Esophagus squamous epithelium (tissue), 5 donors: Measurements from ENCODE around the gene MBOAT2. TPM values are rescaled to one million over a fixed set of nuclear protein-coding genes. Genes with fewer than 3 reads are reported as not detected.

Source experiments
- DNase-seq: peaks from one replicate; lab custom pipeline; 2025; lab: John Stamatoyannopoulos, UW
- H3K27ac ChIP-seq, 4 donors: fragments of 200-600 bp; sonication (generic); one replicate each; pipeline ENCODE4 v1.5.1; 2016 to 2019; ENCODE audit warnings: mild to moderate bottlenecking in 1 of 4
- H3K27me3 ChIP-seq, 4 donors: fragments of 200-600 bp; sonication (generic); 1 replicate in 3 of 4; 2 replicates in 1 of 4; pipeline versions ENCODE4 v1.5.1 to v1.6.0; 2017 to 2021; ENCODE audit warnings: antibody characterized with exemption in 1 of 4
- H3K36me3 ChIP-seq, 3 donors: fragments of 200-600 bp; sonication (generic); one replicate each; pipeline ENCODE4 v1.5.1; 2016 to 2019
- H3K4me1 ChIP-seq, 3 donors: fragments of 200-600 bp; sonication (generic); one replicate each; pipeline ENCODE4 v1.5.1; 2017 to 2019
- H3K4me3 ChIP-seq, 4 donors: fragments of 200-600 bp; sonication (generic); 1 replicate in 3 of 4; 2 replicates in 1 of 4; pipeline ENCODE4 v1.5.1; 2016 to 2019; ENCODE audit warnings: mild to moderate bottlenecking in 2 of 4, moderate library complexity in 1 of 4
- H3K9me3 ChIP-seq, 3 donors: fragments of 200-600 bp; sonication (generic); one replicate each; pipeline ENCODE4 v1.5.1; 2016 to 2019
- CTCF ChIP-seq, 6 experiments: fragments of 450-650 bp in 4 of 6; fragments of 200-600 bp in 2 of 6; sonication (generic) in 2 of 6; IDR thresholded peaks; one replicate each; pipeline ENCODE4 v1.5.1; 2016 to 2019; ENCODE audit warnings: antibody characterized with exemption in 6 of 6, mild to moderate bottlenecking in 4 of 6, moderate library complexity in 4 of 6
- POLR2A ChIP-seq, 4 donors: fragments of 450-650 bp; IDR thresholded peaks; one replicate each; pipeline ENCODE4 v1.6.1; 2017; ENCODE audit warnings: antibody characterized with exemption in 4 of 4, mild to moderate bottlenecking in 4 of 4, moderate library complexity in 3 of 4
- WGBS, 2 donors: methylation state at CpG; one replicate each; pipeline ENCODE4 v1.1.5; 2018; 5-methylcytosine and 5-hydroxymethylcytosine counted together
- intact Hi-C: fragments of 100-400 bp; cut with DNase I; formaldehyde crosslinking; loops from one replicate; pipeline ENCODE4 v1.15.0; 2022
- total RNA-seq, 4 donors: library from RNA; depleted of rRNA; stranded (reverse); fragments of >200 nt; gene quantifications; one replicate each; pipeline ENCODE4 v1.1.0, GENCODE V29; 2016
- donor health status: DM: yes; HTN: yes; CAD: no.

MBOAT2 gene
- total RNA-seq, 4 donors from 2014 or later = 56.6 to 110 (median 73.1) TPM

GRCh38 chr2:9006368-9006767, 2.9 kb upstream of the MBOAT2 start:
- DNase-seq = no peak
- 92 to 95% methylated on average over 3 of the region's 3 CpGs for WGBS, 2 donors
- no peak overlapping the region for H3K27ac ChIP-seq
- TF ChIP-seq POLR2A (IDR thresholded peaks at IDR 0.05) (no peak), CTCF (IDR thresholded peaks at IDR 0.05) (no peak)
- H3K4me1 ChIP-seq = peaks cover 0 to 32% (median 4%) of the 10 kb centered on the region in 3 donors
- no peak overlapping the region for H3K4me3 ChIP-seq
- H3K27me3 ChIP-seq = no peaks in the 10 kb centered on the region
- H3K9me3 ChIP-seq = no peaks in the 10 kb centered on the region
- no peaks in the 10 kb centered on the region for H3K36me3 ChIP-seq
- intact Hi-C loops = no loop called here

- H3K36me3 ChIP-seq = no peaks in the 10 kb centered on the region
- peaks cover 0 to 39% (median 4%) of the 10 kb centered on the region in 3 donors for H3K4me1 ChIP-seq
- H3K27me3 ChIP-seq = no peaks in the 10 kb centered on the region
- H3K4me3 ChIP-seq = peak overlapping the region; percentile 52 to 89 (median 84)
- H3K9me3 ChIP-seq = no peaks in the 10 kb centered on the region
- no peak for DNase-seq
- TF ChIP-seq POLR2A (IDR thresholded peaks at IDR 0.05) (no peak), CTCF (IDR thresholded peaks at IDR 0.05) (no peak)
- 19 to 21% methylated on average over 16 to 23 of the region's 25 CpGs for WGBS, 2 donors
- intact Hi-C loops = no loop called here
- H3K27ac ChIP-seq = peak overlapping the region; percentile 89 to 96 (median 90)
Measured at GRCh38 chr2:9004338-9005204, 1.1 kb upstream of the MBOAT2 start.

GRCh38 chr2:9003366-9003615, 193 bp downstream of the MBOAT2 start:
- intact Hi-C loops = no loop called here
- Histone ChIP-seq H3K4me3 (peak overlapping the region; percentile 52 to 89 (median 84)), H3K27me3 (no peaks in the 10 kb centered on the region), H3K4me1 (peaks cover 0 to 39% (median 4%) of the 10 kb centered on the region in 3 donors), H3K9me3 (no peaks in the 10 kb centered on the region), H3K27ac (peak overlapping the region; percentile 59 to 96 (median 90)), H3K36me3 (no peaks in the 10 kb centered on the region)
- no peak for DNase-seq
- TF ChIP-seq CTCF (IDR thresholded peaks at IDR 0.05) (no peak), POLR2A (IDR thresholded peaks at IDR 0.05) (no peak)
- 0% methylated on average over 1 of the region's 25 CpGs; no CpG with 5 or more reads in 1 of the 2 donors for WGBS, 2 donors

- TF ChIP-seq POLR2A (IDR thresholded peaks at IDR 0.05) (no peak), CTCF (IDR thresholded peaks at IDR 0.05) (no peak)
- intact Hi-C loops = no loop called here
- Histone ChIP-seq H3K9me3 (no peaks in the 10 kb centered on the region), H3K4me1 (peaks cover 0 to 39% (median 4%) of the 10 kb centered on the region in 3 donors), H3K27ac (peak overlapping the region; percentile 59 to 96 (median 90)), H3K36me3 (no peaks in the 10 kb centered on the region), H3K4me3 (peak overlapping the region; percentile 52 to 89 (median 84)), H3K27me3 (no peaks in the 10 kb centered on the region)
- 9 to 18% methylated on average over 4 to 10 of the region's 44 CpGs for WGBS, 2 donors
- no peak for DNase-seq
Measured at GRCh38 chr2:9002637-9003365, 683 bp downstream of the MBOAT2 start.

- no peaks in the 10 kb centered on the region for H3K36me3 ChIP-seq
- no peaks in the 10 kb centered on the region for H3K27me3 ChIP-seq
- WGBS, 2 donors = 48 to 56% methylated on average over 6 to 7 of the region's 7 CpGs
- TF ChIP-seq POLR2A (IDR thresholded peaks at IDR 0.05) (no peak), CTCF (IDR thresholded peaks at IDR 0.05) (no peak)
- intact Hi-C loops = no loop called here
- peaks cover 0 to 39% (median 4%) of the 10 kb centered on the region in 3 donors for H3K4me1 ChIP-seq
- peak overlapping the region; percentile 52 to 89 (median 84) for H3K4me3 ChIP-seq
- H3K9me3 ChIP-seq = no peaks in the 10 kb centered on the region
- peak overlapping the region; percentile 59 to 96 (median 90) for H3K27ac ChIP-seq
- DNase-seq = no peak
Measured at GRCh38 chr2:9002313-9002636, 1.2 kb downstream of the MBOAT2 start.
